Kidney (tissue), 14 donors: Measurements from ENCODE around the gene SNRPF. TPM values are rescaled to one million over a fixed set of nuclear protein-coding genes. Genes with fewer than 3 reads are reported as not detected.

Experiments used
- DNase-seq, 5 donors: peaks; one replicate each; pipeline ENCODE4 v3.0.0-alpha.2; 2013 to 2020
- FAIRE-seq: peaks from 2 replicates; lab custom pipeline; 2012; peaks lifted over from hg19 to GRCh38; lab: Jason Lieb, UNC
- H3K27ac ChIP-seq, 2 donors: one replicate each; pipeline ENCODE4 v1.7.0; 2013; ENCODE audit warnings: low read depth in 2 of 2, low read length in 2 of 2, inconsistent platforms in 1 of 2
- H3K27me3 ChIP-seq: one replicate; pipeline ENCODE4 v1.7.1; 2013; ENCODE audit warnings: low read length, inconsistent platforms; ENCODE audit not compliant: control insufficient read depth, insufficient read depth
- H3K36me3 ChIP-seq, 3 donors: one replicate each; pipeline versions ENCODE4 v1.7.0 to v1.7.1; 2013; ENCODE audit warnings: low read length in 3 of 3, control low read depth in 1 of 3, inconsistent platforms in 1 of 3; ENCODE audit not compliant: insufficient read depth in 3 of 3, control insufficient read depth in 2 of 3
- H3K4me1 ChIP-seq, 3 donors: one replicate each; pipeline versions ENCODE4 v1.7.0 to v1.7.1; 2013; ENCODE audit warnings: low read length in 3 of 3, inconsistent platforms in 1 of 3, low read depth in 1 of 3; ENCODE audit not compliant: control insufficient read depth in 2 of 3, insufficient read depth in 2 of 3
- H3K4me3 ChIP-seq, 3 donors: one replicate each; pipeline versions ENCODE4 v1.7.0 to v1.8.1; 2013; ENCODE audit warnings: low read length in 3 of 3, control low read depth in 1 of 3, inconsistent platforms in 1 of 3
- H3K9ac ChIP-seq, 3 donors: one replicate each; pipeline versions ENCODE4 v1.7.0 to v1.7.1; 2013; ENCODE audit warnings: low read length in 3 of 3, control low read depth in 1 of 3, inconsistent platforms in 1 of 3
- H3K9me3 ChIP-seq, 3 donors: one replicate each; pipeline versions ENCODE4 v1.7.0 to v1.7.1; 2013; ENCODE audit warnings: low read length in 3 of 3, control low read depth in 1 of 3, inconsistent platforms in 1 of 3; ENCODE audit not compliant: control insufficient read depth in 2 of 3, insufficient read depth in 1 of 3
- CTCF ChIP-seq: IDR thresholded peaks from 3 replicates; pipeline ENCODE4 v1.5.1; 2012; ENCODE audit warnings: mild to moderate bottlenecking, moderate library complexity, borderline replicate concordance; ENCODE audit not compliant: insufficient read depth; ENCODE audit errors: extremely low read depth
- intact Hi-C: fragments of 100-400 bp; cut with DNase I; formaldehyde crosslinking; loops from one replicate; pipeline ENCODE4 v1.11.1; 2022
- polyA plus RNA-seq: library from polyadenylated mRNA; stranded (reverse); fragments of 350-450 nt; fragmentation: Illumina TruSeq; extraction: RNeasy Lipid Tissue Mini Kit (QIAGEN cat#74804); gene quantifications from one replicate; pipeline ENCODE4 v1.2.3, GENCODE V29; 2014; ENCODE audit warnings: low read depth, low replicate concordance; ENCODE audit not compliant: insufficient read depth
- total RNA-seq: library from RNA; stranded (reverse); fragmentation: NEBNext Ultra II Directional; extraction: Animal tissue kit (Norgen Biotek cat#: 25700); gene quantifications from one replicate; pipeline ENCODE4 v1.2.1, GENCODE V29; 2021
- donor health status: control.
- donor health status: control.
- donor health status: control.
- donor health status: control.
- donor health status: control.
- donor health status: DM: yes; HTN: yes; CAD: no.
- donor health status: Normal renal cell carcinoma (clear cell type).

Gene SNRPF
- total and polyA plus RNA-seq, 2 donors from 2014 or later: 17.7 to 42.1 TPM

GRCh38 chr12:95829395-95829794 is 29.4 kb upstream of the SNRPF start:
- TF ChIP-seq CTCF: no peak
- H3K4me3 ChIP-seq: no peak overlapping the region
- no peak for FAIRE-seq
- no peak for DNase-seq
- no peaks in the 10 kb centered on the region for H3K4me1 ChIP-seq
- H3K27me3 ChIP-seq: no peaks in the 10 kb centered on the region
- H3K9me3 ChIP-seq: no peaks in the 10 kb centered on the region
- no peaks in the 10 kb centered on the region for H3K36me3 ChIP-seq
- H3K9ac ChIP-seq: no peak overlapping the region
- intact Hi-C loops: no loop called here
- no peak overlapping the region for H3K27ac ChIP-seq

GRCh38 chr12:95830335-95831089 is 28.2 kb upstream of the SNRPF start:
- Histone ChIP-seq H3K27ac (no peak overlapping the region), H3K4me1 (no peaks in the 10 kb centered on the region), H3K9ac (no peak overlapping the region), H3K4me3 (no peak overlapping the region), H3K27me3 (no peaks in the 10 kb centered on the region), H3K9me3 (no peaks in the 10 kb centered on the region), H3K36me3 (no peaks in the 10 kb centered on the region)
- DNase-seq (no peak), FAIRE-seq (no peak)
- intact Hi-C loops: no loop called here
- no peak for TF ChIP-seq CTCF

- H3K4me1 ChIP-seq: peaks cover 0 to 2% (median 0%) of the 10 kb centered on the region in 3 donors
- no peaks in the 10 kb centered on the region for H3K27me3 ChIP-seq
- no peaks in the 10 kb centered on the region for H3K36me3 ChIP-seq
- no peak overlapping the region for H3K4me3 ChIP-seq
- intact Hi-C loops: no loop called here
- FAIRE-seq: no peak
- no peak overlapping the region for H3K27ac ChIP-seq
- no peaks in the 10 kb centered on the region for H3K9me3 ChIP-seq
- TF ChIP-seq CTCF: no peak
- no peak overlapping the region for H3K9ac ChIP-seq
- DNase-seq: no peak
Observed at GRCh38 chr12:95834572-95834971, 24.2 kb upstream of the SNRPF start.

GRCh38 chr12:95836185-95836609 is 22.6 kb upstream of the SNRPF start:
- peak in 1 of 5 donors; percentile 8 for DNase-seq
- peaks cover 0 to 2% (median 0%) of the 10 kb centered on the region in 3 donors for H3K4me1 ChIP-seq
- H3K9ac ChIP-seq: no peak overlapping the region
- no peak overlapping the region for H3K4me3 ChIP-seq
- H3K27ac ChIP-seq: no peak overlapping the region
- intact Hi-C loops: no loop called here
- H3K36me3 ChIP-seq: no peaks in the 10 kb centered on the region
- H3K9me3 ChIP-seq: no peaks in the 10 kb centered on the region
- no peak for TF ChIP-seq CTCF
- no peaks in the 10 kb centered on the region for H3K27me3 ChIP-seq
- FAIRE-seq: no peak
